GM19328 (cell line): ENCODE results near the gene RALGDS.

Source experiments
- ATAC-seq: cut with Tn5 transposase; IDR thresholded peaks from one replicate; pipeline ENCODE4 v1.9.1; 2021; ENCODE audit warnings: mild to moderate bottlenecking, moderate library complexity; ENCODE audit not compliant: unreplicated experiment

The RALGDS gene

DNA sequence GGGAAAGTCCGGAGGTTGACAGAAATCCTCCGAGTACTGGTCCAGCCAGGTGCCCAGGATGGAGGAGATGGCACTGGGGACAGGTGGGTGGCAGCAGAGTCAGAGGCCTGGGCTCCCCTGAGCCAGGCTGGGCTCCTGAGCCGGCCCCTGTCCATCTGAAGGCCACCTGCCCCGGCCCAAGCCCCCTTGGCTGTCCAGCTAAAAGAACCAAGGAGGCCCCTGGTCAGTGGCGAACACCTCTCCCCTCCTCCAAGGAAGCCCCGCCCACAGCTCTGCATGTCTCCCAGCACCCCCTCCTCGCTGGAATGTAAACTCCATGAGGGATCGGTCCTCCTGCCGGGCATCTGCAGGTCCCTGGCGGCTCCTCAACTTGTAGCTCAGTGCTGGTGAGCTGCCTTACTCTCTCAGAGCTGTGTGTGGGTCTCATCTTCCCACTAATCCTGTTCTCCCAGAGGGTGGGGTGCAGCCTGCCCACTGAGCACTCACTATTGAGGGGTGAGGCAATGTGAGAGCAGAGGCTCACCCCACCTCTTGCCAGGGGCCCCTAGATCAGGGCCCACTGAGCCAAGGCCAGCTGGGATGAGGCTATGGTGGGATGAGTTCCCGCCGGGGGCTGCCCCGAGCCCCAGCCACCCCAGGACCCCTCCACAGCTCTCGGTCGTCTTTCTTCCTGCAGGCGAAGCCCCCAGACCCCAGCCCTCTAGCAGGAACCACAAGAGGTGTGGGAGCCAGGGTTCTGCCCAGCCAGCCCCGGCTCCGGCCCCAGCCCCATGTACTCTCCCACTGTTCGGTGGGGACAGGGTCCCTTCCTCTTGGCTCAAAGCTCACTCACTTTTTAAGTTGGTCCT lies 12.0 kb downstream of the RALGDS start:
- ATAC-seq, result no peak

DNA sequence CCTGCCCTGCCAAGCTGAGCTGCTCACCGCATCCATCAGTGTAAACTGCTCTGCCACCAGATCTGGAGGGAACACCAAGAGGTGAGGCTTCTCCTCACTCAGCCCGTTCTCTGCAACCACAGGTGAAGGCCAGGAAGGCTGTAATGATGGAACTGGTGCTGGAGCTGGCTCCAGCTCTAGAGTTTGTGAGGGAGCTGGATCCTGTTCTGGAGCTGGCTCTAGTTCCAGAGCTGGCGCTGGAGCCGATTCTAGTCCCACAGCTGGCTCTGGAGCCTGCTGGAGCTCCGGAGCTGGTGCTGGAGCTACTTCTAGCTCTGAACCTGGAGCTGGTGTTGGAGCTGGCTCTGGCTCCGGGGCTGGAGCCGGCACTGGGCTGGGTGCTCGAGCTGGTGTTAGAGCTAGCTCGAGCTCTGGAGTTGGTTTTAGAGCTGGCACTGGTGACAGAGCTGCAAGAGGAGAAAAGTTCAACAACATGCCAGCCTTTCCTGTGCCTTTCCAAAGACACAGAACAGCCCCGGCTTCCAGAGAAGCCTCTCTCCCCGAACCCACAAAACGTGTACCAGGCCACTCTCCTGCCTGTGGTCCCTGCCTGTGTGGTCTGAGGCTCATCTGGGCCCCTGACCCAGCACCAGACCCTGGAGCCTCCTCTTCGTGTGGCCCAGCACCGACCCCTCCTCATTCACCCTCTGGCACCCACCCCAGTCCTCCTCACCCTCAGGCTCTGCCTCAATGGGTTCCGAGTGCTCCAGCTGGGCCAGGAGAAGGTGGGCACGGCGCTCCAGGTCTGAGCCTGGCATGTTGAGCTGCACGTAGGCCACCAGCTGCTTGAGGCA lies 12.9 kb downstream of the RALGDS start:
- ATAC-seq, result no peak

DNA sequence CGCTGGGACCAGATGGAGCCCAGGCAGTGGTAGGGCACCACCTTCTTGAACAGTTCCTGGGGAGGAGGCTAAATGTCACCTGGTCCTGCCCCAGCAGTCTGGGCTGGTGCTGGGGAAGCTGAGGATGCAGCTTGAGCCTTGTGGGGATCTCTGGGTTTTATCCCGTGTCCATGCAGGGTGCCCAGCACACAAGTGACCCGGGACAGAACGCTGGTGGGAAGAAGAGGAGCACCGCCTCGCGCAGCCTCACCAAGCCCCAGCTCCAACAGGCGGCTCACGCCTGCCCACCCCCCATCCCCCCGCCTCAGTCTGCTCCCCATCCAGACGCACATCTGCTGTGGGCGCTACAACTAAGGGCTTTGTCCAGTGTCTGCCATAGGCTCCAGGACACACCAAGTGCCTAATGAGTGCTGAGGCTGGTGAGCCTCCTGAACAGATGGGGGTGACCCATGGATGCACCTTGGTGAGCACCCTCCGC lies 13.8 kb downstream of the RALGDS start:
- ATAC-seq, result no peak

DNA sequence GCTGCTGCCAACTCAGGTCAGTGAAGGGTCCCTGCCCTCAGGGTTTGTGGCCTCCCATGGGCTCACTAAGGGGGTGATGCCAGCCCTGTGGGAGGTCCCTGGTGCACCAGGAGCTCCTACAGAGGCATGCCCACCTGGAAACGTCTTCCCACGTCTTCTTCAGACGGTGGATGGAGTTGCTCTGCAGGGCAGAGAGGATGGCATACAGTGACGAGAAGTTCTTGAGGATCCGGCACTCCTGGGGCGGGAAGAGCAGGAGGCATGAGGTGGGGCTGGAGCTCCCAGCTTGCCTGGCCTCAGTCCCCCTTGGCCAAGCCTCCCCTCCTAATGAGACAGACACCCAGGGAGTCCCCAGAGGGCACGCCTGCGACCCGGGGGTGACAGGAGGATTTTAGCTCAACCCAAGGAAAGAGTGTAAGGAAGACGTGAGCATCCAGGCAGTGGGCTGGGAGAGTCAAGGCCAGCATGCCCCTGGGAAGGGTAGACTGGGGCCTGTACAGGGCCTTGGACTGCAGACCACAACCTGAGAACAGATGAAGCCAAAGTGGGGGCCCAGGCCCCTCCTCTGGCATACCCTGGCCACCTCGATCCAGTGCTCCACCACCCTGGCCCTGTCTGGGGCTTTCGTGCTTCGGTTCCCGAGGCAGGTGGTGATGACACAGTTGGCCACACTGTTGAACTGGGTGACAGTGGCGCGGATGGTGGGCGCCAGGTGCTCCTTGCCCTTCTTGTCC lies 14.4 kb downstream of the RALGDS start:
- no peak for ATAC-seq

DNA sequence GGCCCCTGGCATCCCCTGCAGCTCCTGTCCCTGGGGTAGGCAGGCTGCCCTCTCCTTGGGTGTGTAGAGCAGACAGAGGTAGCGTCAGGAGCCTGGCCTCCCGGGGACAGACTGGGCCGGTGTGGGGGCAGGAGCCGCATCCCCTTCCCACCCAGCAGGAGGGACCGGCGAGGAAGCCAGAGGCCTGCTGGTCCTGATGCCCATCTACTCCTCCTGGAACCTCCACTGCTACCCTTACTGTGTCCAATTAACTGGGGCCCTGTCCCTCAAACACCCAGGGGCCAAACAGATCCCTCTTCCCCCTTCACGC lies 15.6 kb downstream of the RALGDS start:
- ATAC-seq, result no peak

DNA sequence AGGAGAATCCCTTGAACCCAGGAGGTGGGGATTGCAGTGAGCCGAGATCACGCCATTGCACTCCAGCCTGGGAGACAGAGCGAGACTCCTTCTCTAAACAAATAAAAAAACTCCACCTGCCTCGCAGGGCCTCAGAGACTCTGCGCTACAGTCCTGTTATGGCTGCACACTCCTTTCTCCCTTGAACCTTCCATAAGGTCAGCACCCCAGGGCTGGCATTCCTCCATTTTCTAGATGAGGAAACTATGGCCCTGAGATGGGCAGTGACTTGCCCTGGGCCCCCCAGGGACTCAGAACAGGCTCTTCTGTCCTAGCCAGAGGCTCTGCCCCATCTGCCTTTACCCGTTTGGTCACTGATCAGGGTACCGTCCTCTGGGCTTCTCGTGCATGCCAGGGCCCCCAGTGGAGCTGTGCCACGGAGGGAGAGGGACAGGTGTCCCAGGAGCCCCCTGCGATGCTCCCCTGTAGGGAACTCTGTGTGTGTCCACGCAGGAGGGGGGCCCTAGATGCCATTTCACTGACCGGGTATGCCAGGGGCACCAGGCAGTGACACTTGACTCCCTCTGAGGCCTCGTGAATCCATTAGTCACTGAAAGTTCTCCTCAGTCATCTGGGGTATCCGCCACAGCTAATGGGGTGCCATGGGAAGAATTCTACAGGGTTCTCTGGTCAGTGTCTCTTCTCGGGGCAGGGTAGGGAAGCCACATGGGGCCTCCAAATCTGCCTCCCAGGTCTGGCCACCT lies 16.2 kb downstream of the RALGDS start:
- no peak for ATAC-seq

DNA sequence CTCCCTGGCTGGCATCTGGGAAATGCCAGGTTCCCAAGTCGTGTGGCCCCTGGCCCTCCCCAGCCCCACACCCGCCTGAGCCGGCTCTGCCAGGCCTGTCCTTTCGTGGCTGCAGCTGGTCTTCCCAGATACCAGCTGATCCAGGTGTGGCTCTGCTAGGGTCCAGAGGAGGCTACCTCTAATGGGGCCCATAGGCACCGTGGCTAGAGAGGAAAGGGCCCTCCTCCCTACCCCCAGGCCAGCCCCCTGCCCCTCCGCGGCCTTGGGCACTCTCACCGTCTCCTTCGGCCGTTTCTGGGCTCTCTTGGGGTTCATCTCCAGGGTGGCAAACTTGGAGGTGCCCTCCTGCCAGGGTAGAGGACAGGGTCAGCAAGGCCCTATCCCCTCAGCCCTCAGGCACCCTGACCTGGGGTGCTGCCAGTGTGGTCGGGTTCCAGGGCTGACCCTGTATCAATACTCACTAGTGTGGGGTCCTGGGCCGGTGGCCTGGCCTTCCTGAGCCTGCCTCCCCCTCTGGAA lies 17.0 kb downstream of the RALGDS start:
- no peak for ATAC-seq

DNA sequence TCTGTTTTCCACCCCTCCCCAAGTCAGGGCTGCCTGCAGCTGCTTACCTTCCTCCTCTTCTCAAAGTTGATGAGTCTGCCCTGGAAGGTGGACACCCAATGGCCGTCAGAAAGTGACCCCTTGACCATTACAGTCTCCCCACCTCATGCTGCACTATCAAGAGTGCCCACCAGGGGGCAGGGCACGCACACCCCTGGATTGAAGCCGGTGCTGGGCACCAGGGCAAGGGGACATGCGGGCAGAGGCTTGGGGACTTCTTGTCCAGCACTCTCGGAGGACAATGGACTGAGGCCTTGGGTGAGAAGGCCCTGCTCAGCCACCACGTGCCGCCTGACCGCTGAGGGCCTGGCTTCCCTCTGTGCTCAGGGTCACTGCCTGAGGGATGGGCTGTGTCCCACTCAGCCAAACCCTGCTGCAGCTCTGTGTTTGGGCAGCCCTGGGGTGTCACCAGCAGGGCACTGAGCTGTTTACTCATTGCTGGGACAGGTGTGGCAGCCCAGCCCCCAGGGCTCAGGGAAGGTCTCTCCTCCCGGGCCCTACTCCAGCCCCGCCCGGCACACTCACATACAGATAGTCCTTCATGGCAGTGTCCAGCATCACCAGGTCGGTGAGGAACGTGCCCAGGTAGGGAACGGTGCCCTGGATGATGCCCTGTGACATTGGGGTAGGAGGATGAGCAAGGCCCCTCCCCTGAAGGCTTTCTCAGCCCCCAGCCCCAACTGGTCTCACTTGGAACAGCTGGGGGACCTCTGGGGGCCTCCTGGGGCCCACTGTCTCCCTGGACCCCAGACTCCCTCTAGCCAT lies 17.7 kb downstream of the RALGDS start:
- no peak for ATAC-seq

DNA sequence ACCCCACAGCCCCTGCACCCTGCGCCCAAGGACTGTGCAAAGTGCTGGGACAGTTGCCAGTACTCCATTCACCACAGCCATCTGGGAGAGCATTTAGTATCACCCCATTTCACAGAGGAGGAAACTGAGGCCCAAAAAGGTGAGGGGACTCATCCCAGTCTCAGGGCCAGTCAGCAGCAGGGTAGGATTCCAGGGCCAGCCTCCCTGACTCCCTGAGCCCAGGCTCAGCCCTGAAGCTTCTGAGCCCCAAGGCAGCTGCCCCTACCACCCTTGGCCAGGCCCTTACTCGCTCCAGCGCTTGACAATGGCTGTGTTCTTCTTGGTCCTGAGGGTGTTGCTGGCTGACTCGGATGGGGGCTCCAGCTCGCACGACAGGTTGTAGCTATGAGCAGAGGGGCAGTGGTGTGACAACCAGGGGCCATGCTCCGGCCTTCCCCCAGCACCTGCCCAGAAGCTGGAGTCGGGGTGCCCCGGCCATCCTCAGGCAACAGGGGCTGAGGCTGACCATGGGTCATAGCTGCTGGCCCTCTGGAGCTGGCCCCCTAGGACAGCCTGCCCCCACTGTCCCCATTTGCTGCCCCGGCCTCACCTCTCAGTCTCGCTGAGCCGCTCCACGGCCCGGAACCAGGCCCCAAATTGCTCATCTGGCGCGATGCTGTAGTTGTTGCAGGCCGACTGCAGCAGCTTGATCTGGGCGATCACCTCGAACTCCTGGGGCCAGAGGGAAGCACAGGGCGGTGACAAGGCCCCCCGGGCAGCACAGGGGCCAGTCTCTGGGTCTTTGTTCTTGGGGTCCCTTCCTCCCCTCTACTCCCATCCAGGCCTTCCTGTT lies 18.6 kb downstream of the RALGDS start:
- ATAC-seq, result no peak

DNA sequence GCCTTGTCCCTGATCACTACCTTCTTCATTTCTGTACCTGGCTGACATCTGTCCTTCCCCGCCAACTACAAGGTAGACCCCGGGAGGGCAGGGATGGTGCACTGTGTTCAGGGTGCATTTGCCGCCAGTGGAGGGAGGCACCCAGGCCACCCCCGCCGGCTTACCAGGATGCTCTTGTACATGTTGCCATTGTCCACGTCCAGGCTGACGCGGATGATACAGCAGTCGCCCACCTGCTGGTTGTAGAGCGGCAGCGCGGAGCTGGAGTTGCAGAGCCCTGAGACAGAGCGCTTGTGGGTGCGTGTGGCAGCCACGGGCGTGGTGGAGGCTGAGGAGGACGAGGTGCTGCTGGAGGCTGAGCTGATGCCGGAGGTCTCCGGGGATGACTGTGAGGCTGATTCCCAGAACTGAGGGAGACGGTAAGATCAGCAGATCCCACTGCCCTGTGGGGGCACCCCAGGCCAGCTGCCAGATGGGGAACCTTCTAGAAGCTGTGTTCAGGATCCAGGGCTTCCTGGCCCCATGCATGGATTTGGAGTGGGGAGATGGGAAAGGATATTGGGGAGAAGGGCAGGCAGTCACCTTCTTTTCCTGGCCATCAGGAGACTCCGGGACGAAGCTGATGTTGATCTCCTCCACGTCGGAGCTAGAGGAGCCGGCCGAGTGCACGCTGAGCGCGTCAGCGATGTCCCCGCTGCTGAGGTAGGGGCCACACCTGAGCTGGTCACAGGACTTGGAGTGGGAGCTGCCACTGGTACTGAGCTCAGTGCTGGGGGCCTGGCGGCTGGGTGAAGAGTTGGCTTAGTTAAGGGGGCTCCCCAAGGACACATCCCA lies 19.5 kb downstream of the RALGDS start:
- no peak for ATAC-seq

DNA sequence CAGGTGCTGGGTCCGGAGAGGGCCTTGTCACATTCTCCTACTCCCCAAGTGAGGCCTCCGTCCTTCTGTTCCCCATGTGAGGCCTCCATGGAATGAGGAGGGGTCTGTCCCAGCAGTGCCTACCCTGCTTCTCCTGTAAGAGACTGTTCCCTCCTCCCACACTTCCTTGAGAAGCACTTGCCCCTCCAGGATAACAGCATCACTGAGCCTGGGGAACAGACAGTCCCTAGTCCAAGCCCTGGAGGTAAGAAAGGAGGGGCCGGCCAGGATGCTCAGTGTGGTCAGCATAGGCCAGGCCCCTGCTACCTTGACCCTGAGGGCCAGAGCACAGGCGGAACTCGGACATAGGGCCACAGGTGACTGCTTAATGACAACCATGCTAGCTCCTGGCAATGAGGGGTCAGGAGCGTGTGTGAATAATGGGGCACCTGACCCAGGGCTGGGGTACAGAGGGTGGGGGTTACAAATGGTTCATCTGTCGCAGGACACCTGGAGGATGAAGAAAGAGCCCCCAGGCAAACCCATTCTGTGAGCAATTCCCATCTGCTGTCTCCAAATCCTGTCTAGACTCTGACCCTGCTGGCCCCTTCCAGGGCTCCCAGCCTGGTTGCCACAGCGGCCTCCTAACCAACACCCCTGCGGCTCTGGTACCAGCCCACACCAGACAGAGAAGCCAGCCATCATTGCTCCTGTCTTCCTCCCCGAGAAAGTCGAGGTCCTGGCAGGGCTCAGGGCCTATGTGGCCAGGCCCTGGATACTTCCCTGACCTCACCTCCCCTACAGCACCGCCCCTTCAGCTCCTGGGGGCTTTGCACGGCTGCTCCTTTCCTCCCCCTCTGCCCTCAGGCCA lies 20.3 kb downstream of the RALGDS start:
- ATAC-seq, result no peak

DNA sequence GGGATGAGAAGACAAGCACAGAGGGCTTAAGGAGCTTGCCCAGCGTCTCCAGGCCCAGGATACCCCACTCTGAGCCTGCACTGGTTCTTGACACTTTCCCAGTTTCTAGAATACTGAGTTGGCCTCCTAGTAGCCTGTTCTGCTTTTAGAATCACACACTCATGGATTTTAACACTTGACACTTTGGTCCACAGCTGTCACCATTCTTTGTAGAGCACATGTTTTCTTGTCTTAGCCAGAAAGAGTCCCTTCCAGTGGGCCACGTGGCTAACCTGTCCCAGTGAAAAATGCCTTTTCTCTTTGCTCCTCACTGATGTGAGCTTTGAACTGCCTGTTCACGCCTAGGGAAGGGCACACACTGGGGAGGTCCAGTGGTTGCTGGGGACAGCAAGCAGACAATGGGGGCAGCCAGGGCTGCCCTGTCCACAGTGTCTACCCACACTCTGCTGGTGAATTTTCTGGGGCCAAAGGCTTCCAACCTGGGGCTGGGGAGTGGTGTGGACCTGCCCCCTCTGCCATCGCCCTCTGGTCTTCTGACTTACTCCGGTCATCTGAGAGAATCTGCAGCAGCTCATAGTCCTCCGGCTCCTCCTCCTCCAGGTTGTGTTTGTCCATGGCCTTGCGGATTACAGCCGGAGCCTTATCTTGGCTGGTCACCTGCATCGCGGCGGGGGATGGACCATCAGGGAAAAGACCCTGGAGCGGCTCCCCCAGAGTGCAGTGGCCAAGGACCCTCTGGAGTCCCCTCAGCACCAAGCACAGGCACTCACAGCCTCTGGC lies 21.1 kb downstream of the RALGDS start:
- no peak for ATAC-seq

DNA sequence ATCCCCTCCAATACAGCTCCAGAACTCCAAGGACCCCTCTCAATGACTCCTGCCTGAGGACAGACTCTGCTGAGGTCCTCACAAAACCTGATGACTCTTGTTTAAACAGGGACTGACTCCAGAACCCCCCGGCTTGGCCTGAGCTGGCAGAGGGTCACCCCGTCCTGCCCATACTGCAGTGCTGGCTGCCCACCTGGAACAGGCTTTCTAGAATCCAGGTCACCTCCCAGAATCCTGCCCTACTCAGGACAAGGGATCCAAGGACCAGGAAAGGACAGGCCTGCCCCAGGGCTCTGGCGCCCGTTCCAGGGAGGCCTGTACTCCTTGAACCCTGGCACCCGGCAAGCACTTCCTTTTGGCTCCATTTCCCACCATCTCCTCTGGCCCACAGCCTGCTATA lies 22.2 kb downstream of the RALGDS start:
- no peak for ATAC-seq

DNA sequence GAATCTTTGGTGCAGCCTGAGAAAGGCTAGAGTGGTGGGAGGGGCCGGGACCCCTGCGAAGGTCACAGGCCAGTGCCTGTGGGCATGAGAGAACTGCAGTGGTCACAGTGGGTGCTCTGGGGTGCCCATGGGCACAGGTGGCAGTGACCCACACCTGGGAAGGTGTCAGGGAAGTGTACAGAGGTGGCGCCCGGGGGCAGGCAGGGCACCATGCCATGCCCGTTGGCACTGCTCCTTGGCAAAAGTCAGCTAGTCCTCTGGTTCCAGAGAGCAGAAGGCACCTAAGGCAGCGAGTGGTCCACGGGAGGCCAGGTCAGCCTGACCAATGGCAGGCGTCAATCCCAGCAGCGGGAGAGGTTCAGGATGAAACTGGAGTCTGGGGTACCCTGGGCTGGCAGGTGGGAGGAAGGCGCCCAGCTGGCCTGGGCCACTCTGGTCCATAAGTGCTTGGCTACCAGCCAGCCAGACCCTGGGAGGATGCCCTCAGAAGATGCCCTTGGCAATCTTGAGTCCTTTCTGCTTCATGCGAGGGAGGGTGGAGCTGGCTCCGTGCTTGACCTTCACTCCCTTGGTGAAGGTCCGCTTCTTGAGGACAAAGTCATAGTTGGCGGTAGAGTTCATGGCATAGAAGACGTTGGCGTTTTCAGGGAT lies 22.8 kb downstream of the RALGDS start:
- ATAC-seq, result no peak

DNA sequence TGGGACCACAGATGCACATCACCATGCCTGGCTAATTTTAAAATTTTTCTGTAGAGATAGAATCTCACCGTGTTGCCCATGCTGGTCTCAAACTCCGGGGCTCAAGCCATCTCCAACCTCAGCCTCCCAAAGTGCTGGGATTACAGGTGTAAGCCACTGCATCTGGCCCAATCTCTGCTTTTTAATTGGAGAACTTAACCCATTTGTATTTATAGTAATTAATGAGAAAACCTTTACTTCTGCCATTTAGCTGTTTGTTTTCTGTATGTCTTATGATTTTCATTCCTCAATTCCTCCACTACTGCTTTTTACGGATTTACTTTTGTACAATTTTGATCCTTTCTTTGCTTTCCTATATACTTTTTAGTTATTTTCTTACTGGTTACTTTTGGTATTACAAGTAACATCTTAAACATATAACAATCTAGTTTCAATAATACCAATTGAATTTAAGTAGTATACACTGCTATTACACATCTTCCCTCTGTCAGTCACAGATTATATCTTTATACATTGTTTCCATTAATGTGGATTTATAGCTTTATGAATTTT lies 26.1 kb downstream of the RALGDS start:
- no peak for ATAC-seq
